Activated CD8-positive, alpha-beta T cell treated with anti-CD3 and anti-CD28 coated beads, Interleukin-2, amount 10 ng/mL, durations not matched to agents 7 days and 5 days (primary cell): ENCODE results near the gene CRYBB1. TPM values are rescaled to one million over a fixed set of nuclear protein-coding genes. Genes with fewer than 3 reads are reported as not detected.
A peak's percentile ranks its signal among the peaks of the same experiment; 100 is the strongest.

Experiments used
- ATAC-seq: fragments of 150-1000 bp; cut with Tn5 transposase; one replicate; pipeline ENCODE4 v1.10.0; 2021; ENCODE audit warnings: moderate library complexity
- CTCF ChIA-PET: fragments of 350-600 bp; sonication (Branson Sonifier 250); formaldehyde crosslinking; loops from one replicate; lab custom pipeline; 2021; ENCODE audit warnings: antibody characterized with exemption; lab: Charles Lee
- POLR2A ChIA-PET: fragments of 350-600 bp; sonication (Branson Sonifier 250); formaldehyde crosslinking; loops from one replicate; lab custom pipeline; 2021; ENCODE audit warnings: antibody characterized with exemption; lab: Charles Lee
- DNase-seq: peaks from one replicate; pipeline ENCODE4 v3.0.0-alpha.2; 2020
- H3K27ac Mint-ChIP-seq: one replicate; pipeline ENCODE4 v1.8.0; 2021; ENCODE audit warnings: mild to moderate bottlenecking, mixed read lengths
- H3K27me3 Mint-ChIP-seq: one replicate; pipeline ENCODE4 v1.8.0; 2021; ENCODE audit warnings: low read depth, mixed read lengths
- H3K36me3 Mint-ChIP-seq: one replicate; pipeline ENCODE4 v1.8.0; 2021; ENCODE audit warnings: low read depth, mixed read lengths
- H3K4me1 Mint-ChIP-seq: one replicate; pipeline ENCODE4 v1.8.0; 2021; ENCODE audit warnings: low read depth, mixed read lengths
- H3K4me3 Mint-ChIP-seq: one replicate; pipeline ENCODE4 v1.8.0; 2021; ENCODE audit warnings: mild to moderate bottlenecking, mixed read lengths
- H3K9me3 Mint-ChIP-seq: one replicate; pipeline ENCODE4 v1.8.0; 2022; ENCODE audit warnings: mixed read lengths; ENCODE audit not compliant: insufficient read depth
- total RNA-seq, 2 experiments: library from RNA; stranded (reverse); gene quantifications; one replicate each; pipeline ENCODE4 v1.2.3, GENCODE V29; 2021

CRYBB1 gene
- total RNA-seq, 2 experiments from 2014 or later: not detected

GRCh38 chr22:26604368-26604767 is 13.5 kb downstream of the CRYBB1 start:
- CTCF ChIA-PET: no interaction called here

DNA sequence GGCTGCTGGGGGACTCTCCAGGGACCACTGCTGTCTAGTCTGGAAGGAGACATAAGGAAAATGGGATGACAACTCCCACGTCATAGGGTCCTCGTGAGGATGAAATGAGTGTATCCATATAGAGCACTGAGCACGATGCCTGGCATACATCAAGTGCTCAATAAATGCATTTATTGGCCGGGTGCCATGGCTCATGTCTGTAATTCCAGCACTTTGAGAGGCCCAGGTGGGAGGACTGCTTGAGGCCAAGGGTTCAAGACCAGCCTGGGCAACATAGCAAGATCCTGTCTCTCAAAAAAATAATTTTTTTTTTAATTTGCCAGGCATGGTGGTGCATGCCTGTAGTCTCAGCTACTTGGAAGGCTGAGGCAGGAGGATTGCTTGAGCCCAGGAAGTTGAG is 15.7 kb downstream of the CRYBB1 start:
- Mint-ChIP-seq H3K4me3 (no peak overlapping the region), H3K27ac (no peak overlapping the region), H3K27me3 (peaks cover 2% of the 10 kb centered on the region), H3K36me3 (no peaks in the 10 kb centered on the region), H3K9me3 (no peaks in the 10 kb centered on the region), H3K4me1 (peaks cover 31% of the 10 kb centered on the region)
- POLR2A ChIA-PET: no interaction called here
- ATAC-seq: no peak
- CTCF ChIA-PET: no interaction called here
- no peak for DNase-seq

More at GRCh38 chr22:26604368-26604767, 13.5 kb downstream of the CRYBB1 start:
- POLR2A ChIA-PET: no interaction called here
- Mint-ChIP-seq H3K36me3 (no peaks in the 10 kb centered on the region), H3K9me3 (no peaks in the 10 kb centered on the region), H3K27ac (peak overlapping the region; percentile 15), H3K4me3 (no peak overlapping the region), H3K27me3 (peaks cover 5% of the 10 kb centered on the region), H3K4me1 (peaks cover 17% of the 10 kb centered on the region)
- DNase-seq (no peak), ATAC-seq (no peak)

GRCh38 chr22:26601726-26602125 is 16.1 kb downstream of the CRYBB1 start:
- ATAC-seq (no peak), DNase-seq (no peak)
- Mint-ChIP-seq H3K4me1 (peaks cover 35% of the 10 kb centered on the region), H3K9me3 (no peaks in the 10 kb centered on the region), H3K4me3 (no peak overlapping the region), H3K27ac (no peak overlapping the region), H3K36me3 (no peaks in the 10 kb centered on the region), H3K27me3 (peaks cover 2% of the 10 kb centered on the region)
- ChIA-PET POLR2A (no interaction called here), CTCF (no interaction called here)

DNA sequence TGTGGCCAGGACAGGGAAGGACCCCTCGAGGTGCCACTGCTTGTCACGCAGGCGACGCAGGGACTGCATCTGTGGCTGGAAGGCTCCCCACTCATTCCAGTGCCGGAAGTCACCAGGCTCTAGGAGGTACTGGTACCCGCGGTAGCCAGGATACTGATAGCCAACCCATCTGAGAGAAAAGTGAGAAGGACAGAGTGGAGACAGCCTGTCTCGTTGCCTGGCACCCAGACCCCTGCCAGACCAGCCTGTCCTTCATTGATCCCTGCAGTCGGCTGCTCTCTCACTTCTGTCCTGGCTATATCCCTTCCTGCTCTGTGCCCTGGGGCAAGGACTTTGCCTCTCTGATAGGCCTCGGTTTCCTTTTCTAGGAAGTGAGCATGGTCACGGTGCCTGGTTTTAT is 18.3 kb downstream of the CRYBB1 start:
- no peak overlapping the region for H3K4me3 Mint-ChIP-seq
- POLR2A ChIA-PET: no interaction called here
- peaks cover 2% of the 10 kb centered on the region for H3K27me3 Mint-ChIP-seq
- ATAC-seq: no peak
- no peaks in the 10 kb centered on the region for H3K9me3 Mint-ChIP-seq
- peaks cover 42% of the 10 kb centered on the region for H3K4me1 Mint-ChIP-seq
- no peak overlapping the region for H3K27ac Mint-ChIP-seq
- CTCF ChIA-PET: no interaction called here
- H3K36me3 Mint-ChIP-seq: no peaks in the 10 kb centered on the region
- DNase-seq: no peak

GRCh38 chr22:26597480-26597879 is 20.3 kb downstream of the CRYBB1 start:
- CTCF ChIA-PET: interaction anchor here (1.0 to 2.4 kb wide), 5 partner anchors 8 to 93 kb away, joined by 3 to 7 read pairs (median 4); no protein-coding TSS in a partner anchor
- H3K27ac Mint-ChIP-seq: peak overlapping the region; percentile 79
- no peaks in the 10 kb centered on the region for H3K36me3 Mint-ChIP-seq
- H3K4me1 Mint-ChIP-seq: peaks cover 54% of the 10 kb centered on the region
- POLR2A ChIA-PET: interaction anchor here (0.7 to 1.3 kb wide), 2 partner anchors 12 to 94 kb away, joined by 3 to 4 read pairs; no protein-coding TSS in a partner anchor
- no peaks in the 10 kb centered on the region for H3K9me3 Mint-ChIP-seq
- ATAC-seq (no peak), DNase-seq (no peak)
- H3K27me3 Mint-ChIP-seq: peaks cover 2% of the 10 kb centered on the region
- peak overlapping the region; percentile 42 for H3K4me3 Mint-ChIP-seq

GRCh38 chr22:26597026-26597425 is 20.8 kb downstream of the CRYBB1 start:
- H3K36me3 Mint-ChIP-seq: no peaks in the 10 kb centered on the region
- ChIA-PET POLR2A (interaction anchor here (0.7 to 1.3 kb wide), 2 partner anchors 12 to 94 kb away, joined by 3 to 4 read pairs; no protein-coding TSS in a partner anchor), CTCF (interaction anchor here (1.0 to 2.4 kb wide), 7 partner anchors 8 to 118 kb away, joined by 3 to 7 read pairs (median 3); no protein-coding TSS in a partner anchor)
- H3K9me3 Mint-ChIP-seq: no peaks in the 10 kb centered on the region
- peaks cover 58% of the 10 kb centered on the region for H3K4me1 Mint-ChIP-seq
- H3K4me3 Mint-ChIP-seq: peak overlapping the region; percentile 42
- H3K27me3 Mint-ChIP-seq: peaks cover 2% of the 10 kb centered on the region
- peak; percentile 23 for ATAC-seq
- H3K27ac Mint-ChIP-seq: peak overlapping the region; percentile 79
- DNase-seq: peak; percentile 60

GRCh38 chr22:26593763-26594162 is 24.1 kb downstream of the CRYBB1 start:
- ChIA-PET POLR2A (interaction anchor here (1.1 kb wide), 1 partner anchor 9 kb away, joined by 3 read pairs; no protein-coding TSS in a partner anchor), CTCF (interaction anchor here (0.8 to 3.7 kb wide), 6 partner anchors 11 to 91 kb away, joined by 3 to 22 read pairs (median 3); no protein-coding TSS in a partner anchor)
- no peak overlapping the region for H3K4me3 Mint-ChIP-seq
- H3K36me3 Mint-ChIP-seq: peaks cover under 1% of the 10 kb centered on the region
- peaks cover 68% of the 10 kb centered on the region for H3K4me1 Mint-ChIP-seq
- DNase-seq: no peak
- H3K27me3 Mint-ChIP-seq: no peaks in the 10 kb centered on the region
- ATAC-seq: no peak
- H3K27ac Mint-ChIP-seq: peak overlapping the region; percentile 68
- no peaks in the 10 kb centered on the region for H3K9me3 Mint-ChIP-seq

DNA sequence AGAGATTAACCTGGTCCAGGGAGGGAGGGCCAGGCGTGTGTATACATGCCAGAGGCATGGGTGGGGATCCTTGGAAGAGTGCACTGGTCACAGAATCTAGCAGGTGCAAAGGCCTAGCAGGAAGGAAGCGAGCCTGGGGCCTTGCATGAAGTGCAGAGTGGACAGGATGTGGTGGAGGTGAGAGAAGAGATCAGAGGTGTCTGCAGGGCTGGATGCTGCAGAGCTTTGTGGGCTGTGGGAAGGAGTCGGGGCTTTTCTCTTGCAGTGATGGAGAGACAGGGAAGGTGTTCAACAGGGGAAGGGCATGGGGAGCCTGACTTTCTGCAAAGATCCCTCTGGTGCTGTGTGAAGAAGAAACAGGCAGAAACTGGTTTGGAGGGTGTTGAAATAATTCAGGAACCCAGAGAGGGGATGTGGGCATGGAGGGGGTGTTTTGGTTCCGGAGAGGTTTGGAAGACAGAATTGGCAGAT is 25.4 kb downstream of the CRYBB1 start:
- POLR2A ChIA-PET: interaction anchor here (0.6 to 1.7 kb wide), 4 partner anchors 12 to 80 kb away, joined by 3 to 7 read pairs (median 6); no protein-coding TSS in a partner anchor
- Mint-ChIP-seq H3K4me1 (peaks cover 69% of the 10 kb centered on the region), H3K9me3 (no peaks in the 10 kb centered on the region), H3K27ac (peak overlapping the region; percentile 83), H3K36me3 (peaks cover 10% of the 10 kb centered on the region), H3K4me3 (peak overlapping the region; percentile 59), H3K27me3 (no peaks in the 10 kb centered on the region)
- peak; percentile 64 for ATAC-seq
- CTCF ChIA-PET: interaction anchor here (0.6 to 3.7 kb wide), 4 partner anchors 9 to 90 kb away, joined by 3 to 22 read pairs (median 3); no protein-coding TSS in a partner anchor
- DNase-seq: peak; percentile 85

DNA sequence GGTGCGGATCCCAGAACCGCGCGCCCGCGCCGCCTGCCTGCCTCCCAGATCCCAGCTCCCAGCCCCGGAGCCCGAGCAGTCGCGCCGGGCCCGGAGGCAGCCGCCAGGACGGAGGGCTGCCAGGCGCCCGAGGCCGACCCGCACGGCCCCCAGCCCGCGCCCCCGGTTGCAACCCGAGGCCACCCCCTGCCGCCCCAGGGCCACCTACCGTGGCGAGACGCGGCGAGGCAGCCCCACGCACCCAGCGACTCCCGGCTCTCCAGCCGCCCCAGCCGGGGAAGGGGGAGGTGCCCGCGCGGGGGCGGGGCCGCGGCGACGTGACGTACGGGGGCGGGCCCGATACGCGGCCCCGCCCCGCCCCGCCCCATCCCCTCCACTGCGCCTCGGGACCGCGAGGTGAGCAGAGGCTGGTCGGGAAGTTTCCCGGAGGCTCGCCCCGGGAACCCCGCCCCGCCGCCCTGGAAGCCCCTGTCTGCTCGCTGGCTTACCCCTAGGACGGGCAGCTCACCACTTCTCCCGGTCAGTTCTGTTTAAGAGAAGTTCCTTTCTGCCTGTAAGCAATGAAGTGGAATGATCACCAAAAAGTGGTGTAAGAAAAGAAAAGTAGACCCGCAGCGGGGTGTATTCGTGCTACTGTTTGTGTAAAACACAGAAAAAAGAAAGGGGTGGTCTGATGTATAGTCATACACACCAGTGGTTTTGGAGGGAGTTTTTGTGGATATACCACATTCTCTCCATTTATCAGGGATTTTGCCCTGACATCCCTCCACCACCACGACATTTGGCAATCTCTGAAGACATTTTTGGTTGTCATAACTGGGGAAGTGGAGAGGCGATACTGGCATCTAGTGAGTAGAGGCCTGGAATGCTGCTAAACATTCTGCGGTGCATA is 27.7 kb downstream of the CRYBB1 start, which contains the start of gene TPST2:
Gene TPST2 (minus strand): TSS at position 288 of the 892 bp plus-strand sequence. CDS start 48,502 bp downstream, outside the sequence.
- Mint-ChIP-seq H3K4me3 (peak within 1 kb of the TSS; percentile 90), H3K9me3 (no peaks in the 10 kb centered on the region), H3K27me3 (no peaks in the 10 kb centered on the region), H3K36me3 (peaks cover 23% of the 10 kb centered on the region), H3K27ac (peak within 1 kb of the TSS; percentile 90), H3K4me1 (peaks cover 81% of the 10 kb centered on the region)
- POLR2A ChIA-PET: interaction anchor here (0.7 to 2.5 kb wide), 4 partner anchors 11 to 107 kb away, joined by 3 to 8 read pairs (median 4); partner anchors contain the start of genes HPS4 and SRRD
- CTCF ChIA-PET: no interaction called here
- peak; percentile 77 for DNase-seq
- ATAC-seq: peak; percentile 74

GRCh38 chr22:26589367-26589844 is 28.4 kb downstream of the CRYBB1 start:
- ATAC-seq (peak; percentile 12), DNase-seq (peak; percentile 45)
- Mint-ChIP-seq H3K27me3 (no peaks in the 10 kb centered on the region), H3K36me3 (peaks cover 26% of the 10 kb centered on the region), H3K4me3 (peak overlapping the region; percentile 89), H3K27ac (peak overlapping the region; percentile 81), H3K4me1 (peaks cover 84% of the 10 kb centered on the region), H3K9me3 (no peaks in the 10 kb centered on the region)
- ChIA-PET CTCF (no interaction called here), POLR2A (interaction anchor here (0.7 to 2.5 kb wide), 3 partner anchors 10 to 106 kb away, joined by 3 to 8 read pairs (median 3); partner anchors contain the start of genes HPS4 and SRRD)

DNA sequence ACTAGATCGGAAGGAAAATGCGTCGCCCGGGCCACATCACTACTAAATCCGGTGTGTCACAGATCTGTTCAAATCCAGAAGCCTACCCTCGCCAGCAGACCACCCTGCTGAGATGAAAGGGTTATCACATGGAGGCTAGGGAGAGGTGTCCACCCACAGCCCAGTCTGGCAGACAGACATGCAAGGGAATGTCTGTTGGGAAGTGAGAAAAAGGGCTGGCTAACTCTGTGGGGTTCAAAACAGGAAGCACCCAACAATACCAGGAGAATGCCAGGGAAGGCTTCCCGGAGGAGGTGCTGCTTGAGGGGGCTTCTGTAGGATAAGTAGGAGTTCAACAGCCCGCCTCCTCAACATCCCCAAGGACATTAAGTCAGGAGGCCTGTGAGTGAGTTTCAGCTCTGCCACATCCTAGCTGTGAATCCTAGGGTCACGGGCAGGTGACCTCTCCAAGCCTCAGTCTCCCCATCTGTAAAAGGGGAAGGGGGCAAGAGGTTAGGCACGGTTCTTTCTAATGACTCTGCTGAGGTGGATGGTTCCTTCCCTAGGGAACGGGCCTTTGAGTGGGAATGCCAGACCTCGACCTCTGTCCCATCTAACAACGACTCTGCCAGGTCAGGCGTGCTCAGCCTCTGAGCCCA is 29.0 kb downstream of the CRYBB1 start:
- ATAC-seq (peak; percentile 3), DNase-seq (no peak)
- H3K36me3 Mint-ChIP-seq: peaks cover 28% of the 10 kb centered on the region
- POLR2A ChIA-PET: interaction anchor here (1.5 to 2.5 kb wide), 2 partner anchors 10 to 105 kb away, joined by 3 to 8 read pairs; partner anchors contain the start of genes HPS4 and SRRD
- H3K4me3 Mint-ChIP-seq: peak overlapping the region; percentile 89
- peak overlapping the region; percentile 81 for H3K27ac Mint-ChIP-seq
- peaks cover 84% of the 10 kb centered on the region for H3K4me1 Mint-ChIP-seq
- no peaks in the 10 kb centered on the region for H3K9me3 Mint-ChIP-seq
- H3K27me3 Mint-ChIP-seq: no peaks in the 10 kb centered on the region
- CTCF ChIA-PET: interaction anchor here (1.0 kb wide), 1 partner anchor 86 kb away, joined by 4 read pairs; no protein-coding TSS in a partner anchor
